Breast epithelium (tissue), 4 donors: ENCODE data around the gene MAFB. TPM values are rescaled to one million over a fixed set of nuclear protein-coding genes. Genes with fewer than 3 reads are reported as not detected.
A peak's percentile ranks its signal among the peaks of the same experiment; 100 is the strongest.

Source experiments
- DNase-seq, 2 donors: peaks; one replicate each; pipeline ENCODE4 v3.0.0-alpha.2; 2019; ENCODE audit warnings: low spot score in 2 of 2
- H3K27ac ChIP-seq, 2 donors: fragments of 200-600 bp; sonication (generic) in 1 of 2; one replicate each; pipeline ENCODE4 v1.5.1; 2016 to 2019; ENCODE audit warnings: mild to moderate bottlenecking in 1 of 2
- H3K27me3 ChIP-seq, 2 donors: fragments of 200-600 bp; sonication (generic) in 1 of 2; one replicate each; pipeline versions ENCODE4 v1.5.1 to v1.6.0; 2017 to 2019; ENCODE audit warnings: control low read depth in 1 of 2, mild to moderate bottlenecking in 1 of 2
- H3K36me3 ChIP-seq: fragments of 200-600 bp; one replicate; pipeline ENCODE4 v1.5.1; 2019
- H3K4me1 ChIP-seq, 2 donors: fragments of 200-600 bp; sonication (generic); one replicate each; pipeline ENCODE4 v1.5.1; 2016 to 2019; ENCODE audit warnings: control low read depth in 1 of 2
- H3K4me3 ChIP-seq, 3 donors: fragments of 200-600 bp; sonication (generic); 1 replicate in 2 of 3; 2 replicates in 1 of 3; pipeline ENCODE4 v1.5.1; 2016 to 2019; ENCODE audit warnings: mild to moderate bottlenecking in 3 of 3, moderate library complexity in 2 of 3
- H3K9me3 ChIP-seq, 2 donors: fragments of 200-600 bp; sonication (generic) in 1 of 2; one replicate each; pipeline ENCODE4 v1.5.1; 2016 to 2019; ENCODE audit warnings: control low read depth in 1 of 2
- POLR2A ChIP-seq: fragments of 450-650 bp; IDR thresholded peaks from one replicate; pipeline ENCODE4 v1.6.1; 2016; ENCODE audit warnings: antibody characterized with exemption, mild to moderate bottlenecking, moderate library complexity
- POLR2AphosphoS5 ChIP-seq, 3 donors: sonication (generic); formaldehyde crosslinking; IDR thresholded peaks; one replicate each; pipeline ENCODE4 v1.6.1; 2017; ENCODE audit warnings: antibody characterized with exemption in 3 of 3
- intact Hi-C: fragments of 100-400 bp; cut with DNase I; formaldehyde crosslinking; loops from one replicate; pipeline ENCODE4 v1.15.1; 2023; ENCODE audit warnings: low total_unique reads
- total RNA-seq, 3 donors: library from RNA; depleted of rRNA; stranded (reverse); fragments of >200 nt; gene quantifications; one replicate each; pipeline ENCODE4 v1.1.0, GENCODE V29; 2016
- TF ChIP-seq, protein P1 (sequence below), 3 donors: fragments of 450-650 bp; IDR thresholded peaks; one replicate each; pipeline ENCODE4 v1.5.1; 2016 to 2017; ENCODE audit warnings: antibody characterized with exemption in 3 of 3, mild to moderate bottlenecking in 3 of 3, moderate library complexity in 3 of 3

The MAFB gene
- total RNA-seq, 3 donors from 2014 or later, result 39.0 to 148 (median 43.9) TPM

- DNase-seq, result no peak
- no peaks in the 10 kb centered on the region for H3K27me3 ChIP-seq
- no peaks in the 10 kb centered on the region for H3K36me3 ChIP-seq
- TF ChIP-seq POLR2AphosphoS5 (IDR thresholded peaks at IDR 0.05) (no peak), POLR2A (no peak)
- TF ChIP-seq, protein P1, sequence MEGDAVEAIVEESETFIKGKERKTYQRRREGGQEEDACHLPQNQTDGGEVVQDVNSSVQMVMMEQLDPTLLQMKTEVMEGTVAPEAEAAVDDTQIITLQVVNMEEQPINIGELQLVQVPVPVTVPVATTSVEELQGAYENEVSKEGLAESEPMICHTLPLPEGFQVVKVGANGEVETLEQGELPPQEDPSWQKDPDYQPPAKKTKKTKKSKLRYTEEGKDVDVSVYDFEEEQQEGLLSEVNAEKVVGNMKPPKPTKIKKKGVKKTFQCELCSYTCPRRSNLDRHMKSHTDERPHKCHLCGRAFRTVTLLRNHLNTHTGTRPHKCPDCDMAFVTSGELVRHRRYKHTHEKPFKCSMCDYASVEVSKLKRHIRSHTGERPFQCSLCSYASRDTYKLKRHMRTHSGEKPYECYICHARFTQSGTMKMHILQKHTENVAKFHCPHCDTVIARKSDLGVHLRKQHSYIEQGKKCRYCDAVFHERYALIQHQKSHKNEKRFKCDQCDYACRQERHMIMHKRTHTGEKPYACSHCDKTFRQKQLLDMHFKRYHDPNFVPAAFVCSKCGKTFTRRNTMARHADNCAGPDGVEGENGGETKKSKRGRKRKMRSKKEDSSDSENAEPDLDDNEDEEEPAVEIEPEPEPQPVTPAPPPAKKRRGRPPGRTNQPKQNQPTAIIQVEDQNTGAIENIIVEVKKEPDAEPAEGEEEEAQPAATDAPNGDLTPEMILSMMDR (IDR thresholded peaks at IDR 0.05), result no peak
- H3K4me3 ChIP-seq, result no peak overlapping the region
- no peaks in the 10 kb centered on the region for H3K4me1 ChIP-seq
- no peak overlapping the region for H3K27ac ChIP-seq
- no peaks in the 10 kb centered on the region for H3K9me3 ChIP-seq
- intact Hi-C loops, result no loop called here
Observed at GRCh38 chr20:40679184-40679583, 9.9 kb downstream of the MAFB start.

GRCh38 chr20:40678286-40678875, 10.7 kb downstream of the MAFB start:
- H3K4me3 ChIP-seq, result no peak overlapping the region
- no peaks in the 10 kb centered on the region for H3K4me1 ChIP-seq
- no peaks in the 10 kb centered on the region for H3K36me3 ChIP-seq
- no peak for TF ChIP-seq POLR2AphosphoS5 (IDR thresholded peaks at IDR 0.05)
- H3K9me3 ChIP-seq, result no peaks in the 10 kb centered on the region
- no peak overlapping the region for H3K27ac ChIP-seq
- no peaks in the 10 kb centered on the region for H3K27me3 ChIP-seq
- no peak for DNase-seq
- intact Hi-C loops, result no loop called here

DNA sequence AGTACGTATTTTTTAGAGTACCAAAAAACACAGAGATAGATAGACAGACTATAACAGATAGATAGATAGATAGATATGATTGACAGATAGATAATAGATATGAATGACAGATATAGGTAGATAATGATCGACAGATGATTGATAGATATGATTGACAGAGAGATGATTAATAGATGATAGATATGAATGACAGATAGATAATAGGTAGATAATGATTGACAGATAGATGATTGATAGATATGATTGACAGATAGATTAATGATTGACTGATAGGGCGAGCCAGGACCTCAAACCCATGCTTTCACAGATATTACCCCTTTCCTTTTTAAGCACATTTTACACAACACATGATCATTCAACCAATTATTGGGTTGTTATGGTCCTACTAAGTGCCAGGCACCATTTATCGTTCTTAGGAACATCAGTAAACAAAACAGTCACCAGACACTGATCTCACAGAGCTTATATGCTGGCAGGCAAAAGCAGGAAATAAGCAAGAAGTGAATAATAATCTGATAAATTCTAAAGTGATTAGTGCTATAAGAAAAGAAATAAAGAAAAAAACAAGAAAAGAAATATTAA, 11.6 kb downstream of the MAFB start:
- Histone ChIP-seq H3K27ac (no peak overlapping the region), H3K27me3 (no peaks in the 10 kb centered on the region), H3K9me3 (no peaks in the 10 kb centered on the region), H3K36me3 (no peaks in the 10 kb centered on the region), H3K4me1 (no peaks in the 10 kb centered on the region), H3K4me3 (no peak overlapping the region)
- no peak for DNase-seq
- intact Hi-C loops, result no loop called here
- TF ChIP-seq POLR2AphosphoS5 (IDR thresholded peaks at IDR 0.05), result no peak
- TF ChIP-seq, protein P1 (IDR thresholded peaks at IDR 0.05), result no peak
- TF ChIP-seq POLR2A, result no peak

GRCh38 chr20:40676491-40677269, 12.4 kb downstream of the MAFB start:
- intact Hi-C loops, result no loop called here
- H3K4me3 ChIP-seq, result no peak overlapping the region
- H3K4me1 ChIP-seq, result no peaks in the 10 kb centered on the region
- no peaks in the 10 kb centered on the region for H3K36me3 ChIP-seq
- no peaks in the 10 kb centered on the region for H3K9me3 ChIP-seq
- DNase-seq, result no peak
- TF ChIP-seq, protein P1 (IDR thresholded peaks at IDR 0.05), result no peak
- TF ChIP-seq POLR2A (no peak), POLR2AphosphoS5 (IDR thresholded peaks at IDR 0.05) (no peak)
- H3K27ac ChIP-seq, result peak overlapping the region; percentile 29 to 39
- H3K27me3 ChIP-seq, result no peaks in the 10 kb centered on the region

DNA sequence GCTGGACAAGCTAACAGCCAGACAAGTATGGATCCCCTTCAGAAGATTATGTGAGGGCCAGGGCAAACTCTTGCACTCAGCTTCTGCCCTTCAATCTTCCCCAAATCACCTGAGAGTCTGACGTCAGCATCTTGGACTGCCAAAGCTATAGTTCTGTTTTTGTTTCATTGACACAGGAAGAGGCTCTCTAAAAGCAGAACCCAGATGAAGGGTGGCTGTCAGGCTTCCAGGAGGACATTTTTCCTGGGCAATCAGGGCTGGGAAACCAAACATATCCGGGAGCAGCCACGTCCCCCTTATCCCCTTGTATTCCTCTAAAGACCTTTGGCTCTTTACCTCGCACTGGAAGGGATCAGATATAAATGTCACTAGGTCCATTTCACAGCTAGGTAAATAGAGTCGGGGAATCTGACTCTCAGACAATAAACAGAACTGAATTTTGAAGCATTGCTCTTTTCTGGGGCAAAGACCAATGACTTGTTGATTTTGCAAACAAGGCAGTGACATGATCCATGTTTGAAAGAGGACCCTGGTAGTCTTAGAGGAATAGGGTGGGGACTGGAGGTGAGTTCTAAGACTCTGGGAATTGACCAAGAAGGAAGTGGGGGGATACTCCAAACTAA, 13.3 kb downstream of the MAFB start:
- DNase-seq, result no peak
- intact Hi-C loops, result no loop called here
- Histone ChIP-seq H3K4me3 (no peak overlapping the region), H3K4me1 (no peaks in the 10 kb centered on the region), H3K36me3 (no peaks in the 10 kb centered on the region), H3K27ac (peak overlapping the region; percentile 29 to 39), H3K9me3 (no peaks in the 10 kb centered on the region), H3K27me3 (no peaks in the 10 kb centered on the region)
- TF ChIP-seq, protein P1 (IDR thresholded peaks at IDR 0.05), result no peak
- TF ChIP-seq POLR2AphosphoS5 (IDR thresholded peaks at IDR 0.05), result no peak
- no peak for TF ChIP-seq POLR2A
